Right cardiac atrium (tissue), 5 donors: Measurements from ENCODE around the gene FSTL1. TPM values are rescaled to one million over a fixed set of nuclear protein-coding genes. Genes with fewer than 3 reads are reported as not detected.
A peak's percentile ranks its signal among the peaks of the same experiment; 100 is the strongest.

Source experiments
- ATAC-seq, 2 donors: fragments of 200-7000 bp; cut with Tn5 transposase; one replicate each; pipeline versions ENCODE4 v1.8.0 to v1.9.1; 2020; ENCODE audit warnings: moderate library complexity in 2 of 2, mild to moderate bottlenecking in 1 of 2
- DNase-seq, 3 donors: peaks; one replicate each; pipeline ENCODE4 v3.0.0-alpha.2; 2020
- H3K27ac ChIP-seq: one replicate; pipeline ENCODE4 v1.5.1; 2013; ENCODE audit warnings: mild to moderate bottlenecking, low read length, control low read depth, moderate library complexity
- H3K27me3 ChIP-seq: one replicate; pipeline ENCODE4 v1.6.1; 2013; ENCODE audit not compliant: control insufficient read depth, insufficient read depth
- H3K4me1 ChIP-seq: one replicate; pipeline ENCODE4 v1.6.1; 2013; ENCODE audit warnings: low read length; ENCODE audit not compliant: control insufficient read depth, insufficient read depth
- H3K4me3 ChIP-seq: one replicate; pipeline ENCODE4 v1.5.1; 2013; ENCODE audit warnings: low read length, control low read depth
- H3K9me3 ChIP-seq: one replicate; pipeline ENCODE4 v1.6.1; 2013; ENCODE audit warnings: low read length; ENCODE audit not compliant: control insufficient read depth
- WGBS: extraction: QIAGEN DNeasy Blood & Tissue Kit; methylation state at CpG from one replicate; pipeline ENCODE4 v1.1.7; 2013; 5-methylcytosine and 5-hydroxymethylcytosine counted together
- intact Hi-C, 4 donors: fragments of 100-400 bp; cut with DNase I; formaldehyde crosslinking; loops; one replicate each; pipeline versions ENCODE4 v1.11.0 to v1.14.0; 2022 to 2023
- polyA plus RNA-seq: library from polyadenylated mRNA; stranded (reverse); fragments of 200-250 nt; gene quantifications from one replicate; pipeline ENCODE4 v1.2.3, GENCODE V29; 2013
- total RNA-seq, 4 donors: library from RNA; stranded (reverse); fragmentation: NEBNext Ultra II Directional; extraction: Animal tissue kit (Norgen Biotek cat#: 25700); gene quantifications; one replicate each; pipeline ENCODE4 v1.2.1, GENCODE V29; 2021
- donor health status: healthy with polysubstance abuse.
- donor health status: DM: no; HTN: yes; CAD: no.
- donor health status: DM: no; HTN: no; CAD: no.
- donor health status: DM: no; HTN: yes; CAD: no; lungs with severe emphysema.
- donor health status: DM: yes; HTN: yes; CAD: no.

FSTL1 gene
- total and polyA plus RNA-seq, 5 donors = 134 to 735 (median 439) TPM

- Histone ChIP-seq H3K9me3 (no peaks in the 10 kb centered on the region), H3K4me1 (no peaks in the 10 kb centered on the region), H3K27ac (no peak overlapping the region), H3K27me3 (no peaks in the 10 kb centered on the region), H3K4me3 (no peak overlapping the region)
- ATAC-seq = no peak
- DNase-seq = no peak
- intact Hi-C loops = no loop called here
These were observed 97.3 kb downstream of the FSTL1 start for GRCh38 chr3:120353463-120353862.

GRCh38 chr3:120352017-120352416, 98.8 kb downstream of the FSTL1 start:
- no peak overlapping the region for H3K4me3 ChIP-seq
- no peak for ATAC-seq
- 89% methylated on average over 4 of the region's 4 CpGs for WGBS
- intact Hi-C loops = no loop called here
- no peaks in the 10 kb centered on the region for H3K27me3 ChIP-seq
- H3K4me1 ChIP-seq = no peaks in the 10 kb centered on the region
- no peak overlapping the region for H3K27ac ChIP-seq
- DNase-seq = no peak
- H3K9me3 ChIP-seq = no peaks in the 10 kb centered on the region

- intact Hi-C loops = no loop called here
- ATAC-seq = no peak
These were observed 100.3 kb downstream of the FSTL1 start for GRCh38 chr3:120350401-120350941.

GRCh38 chr3:120349855-120350125, 101.0 kb downstream of the FSTL1 start:
- Histone ChIP-seq H3K9me3 (no peaks in the 10 kb centered on the region), H3K4me3 (peak overlapping the region; percentile 79), H3K27ac (peak overlapping the region; percentile 67), H3K27me3 (no peaks in the 10 kb centered on the region), H3K4me1 (no peaks in the 10 kb centered on the region)
- ATAC-seq = no peak
- intact Hi-C loops = loop anchor here in 2 of 4 donors (5.0 to 10.0 kb wide), 2 partner anchors 63 to 205 kb away; no protein-coding TSS in a partner anchor
- 4% methylated on average over 6 of the region's 6 CpGs for WGBS
- DNase-seq = no peak

More at GRCh38 chr3:120350401-120350941, 100.3 kb downstream of the FSTL1 start:
- DNase-seq = peak; percentile 40 to 73 (median 68)
- WGBS = 42% methylated on average over 8 of the region's 8 CpGs
- no peaks in the 10 kb centered on the region for H3K4me1 ChIP-seq
- no peak overlapping the region for H3K27ac ChIP-seq
- no peak overlapping the region for H3K4me3 ChIP-seq
- no peaks in the 10 kb centered on the region for H3K9me3 ChIP-seq
- no peaks in the 10 kb centered on the region for H3K27me3 ChIP-seq

GRCh38 chr3:120348991-120349854, 101.6 kb downstream of the FSTL1 start, which contains the start of gene LRRC58:
TSS of gene LRRC58 (minus strand) at chr3:120349354. CDS start at chr3:120349243, 111 bp downstream.
- peak; percentile 99 for ATAC-seq
- no peaks in the 10 kb centered on the region for H3K4me1 ChIP-seq
- H3K9me3 ChIP-seq = no peaks in the 10 kb centered on the region
- peak within 1 kb of the TSS; percentile 79 for H3K4me3 ChIP-seq
- WGBS = under 1% methylated on average over 95 of the region's 95 CpGs
- DNase-seq = peak; percentile 94 to 98 (median 97)
- intact Hi-C loops = loop anchor here in 2 of 4 donors (5.0 to 10.0 kb wide), 2 partner anchors 63 to 206 kb away; no protein-coding TSS in a partner anchor
- H3K27ac ChIP-seq = peak within 1 kb of the TSS; percentile 67
- H3K27me3 ChIP-seq = no peaks in the 10 kb centered on the region

GRCh38 chr3:120348065-120348990, 102.5 kb downstream of the FSTL1 start:
- intact Hi-C loops = loop anchor here in 2 of 4 donors (5.0 to 10.0 kb wide), 2 partner anchors 64 to 206 kb away; no protein-coding TSS in a partner anchor

GRCh38 chr3:120344349-120344748, 106.4 kb downstream of the FSTL1 start:
- ATAC-seq = no peak
- no peak for DNase-seq
- Histone ChIP-seq H3K27ac (no peak overlapping the region), H3K9me3 (no peaks in the 10 kb centered on the region), H3K4me3 (no peak overlapping the region), H3K4me1 (no peaks in the 10 kb centered on the region), H3K27me3 (no peaks in the 10 kb centered on the region)
- WGBS = 46% methylated on average over 1 of the region's 1 CpG
- intact Hi-C loops = loop anchor here in 1 of 4 donors (10.0 kb wide), 1 partner anchor 210 kb away; no protein-coding TSS in a partner anchor

More at GRCh38 chr3:120348065-120348990, 102.5 kb downstream of the FSTL1 start:
- peak overlapping the region; percentile 67 for H3K27ac ChIP-seq
- WGBS = 3% methylated on average over 41 of the region's 41 CpGs
- no peaks in the 10 kb centered on the region for H3K27me3 ChIP-seq
- peak overlapping the region; percentile 79 for H3K4me3 ChIP-seq
- peak in 1 of 2 donors; percentile 28 for ATAC-seq
- no peaks in the 10 kb centered on the region for H3K9me3 ChIP-seq
- DNase-seq = no peak
- H3K4me1 ChIP-seq = no peaks in the 10 kb centered on the region

Other genes starting within 250 kb of the FSTL1 start
- gene GPR156, start 165.8 kb downstream of the FSTL1 start, total RNA-seq = under 1 TPM; 0.08 to 0.31 (median 0.15) TPM
- 0.09 TPM for gene GPR156, start 165.8 kb downstream of the FSTL1 start, polyA plus RNA-seq
- gene LRRC58, start 101.6 kb downstream of the FSTL1 start, total RNA-seq = 10 to 100 TPM; 10.3 to 14.6 (median 12.4) TPM
- 4.6 TPM for gene LRRC58, start 101.6 kb downstream of the FSTL1 start, polyA plus RNA-seq
- gene NDUFB4, start 145.3 kb upstream of the FSTL1 start, total RNA-seq = 100 to 1,000 TPM; 286 to 426 (median 372) TPM
- gene NDUFB4, start 145.3 kb upstream of the FSTL1 start, polyA plus RNA-seq = 667 TPM
- gene HGD, start 231.2 kb upstream of the FSTL1 start, total RNA-seq = under 1 TPM in 2 of 4 donors, not detected in 2; 0.11 to 0.50 TPM
- gene HGD, start 231.2 kb upstream of the FSTL1 start, polyA plus RNA-seq = 0.07 TPM